Iris pigment epithelial cell (primary cell): ENCODE measurements around the gene SMYD1.

Experiments used
- DNase-seq: peaks from one replicate; pipeline ENCODE4 v3.0.0-alpha.2; 2011; ENCODE audit warnings: low read depth

Gene SMYD1

DNA sequence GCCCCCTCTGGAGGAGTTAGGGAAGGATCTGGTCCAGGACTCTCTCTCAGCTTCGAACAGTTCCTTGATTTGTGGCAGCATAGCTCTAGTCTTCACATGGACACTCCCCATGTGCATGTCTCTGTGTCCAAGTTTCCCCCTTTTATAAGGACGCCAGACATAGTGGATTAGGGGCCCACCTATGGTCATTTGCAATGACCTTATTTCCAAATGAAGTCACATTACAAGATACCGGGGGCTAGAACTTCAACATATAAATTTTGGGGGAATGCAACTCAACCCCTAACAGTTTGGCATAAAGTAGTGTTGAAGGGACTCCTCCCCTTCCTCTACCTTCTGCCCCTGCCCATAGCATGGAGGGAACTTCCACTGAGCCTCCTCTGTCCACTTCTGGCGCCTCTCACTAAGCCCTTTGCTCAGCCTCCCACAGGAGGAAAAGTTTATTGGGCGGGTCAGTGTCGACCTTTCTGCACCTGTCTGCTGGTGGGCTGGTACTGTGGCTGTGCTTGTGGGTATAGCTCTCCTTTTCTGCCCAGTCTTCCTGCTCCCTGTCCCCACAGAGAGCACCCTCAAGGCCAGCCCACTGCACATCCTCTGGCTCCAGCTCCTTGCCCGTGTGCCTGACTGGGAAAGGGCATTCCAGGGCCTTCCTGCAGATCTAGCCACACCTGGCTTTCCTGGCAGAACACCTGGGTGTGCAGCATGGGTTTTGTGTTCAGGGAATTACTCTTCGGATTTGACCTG is 54.7 kb downstream of the SMYD1 start:
- no peak for DNase-seq

- no peak for DNase-seq
Observed at GRCh38 chr2:88123164-88123974, 55.7 kb downstream of the SMYD1 start.

- no peak for DNase-seq
Observed at GRCh38 chr2:88123975-88124917, 56.6 kb downstream of the SMYD1 start.

GRCh38 chr2:88125344-88125923 is 57.8 kb downstream of the SMYD1 start:
- DNase-seq, result no peak

DNA sequence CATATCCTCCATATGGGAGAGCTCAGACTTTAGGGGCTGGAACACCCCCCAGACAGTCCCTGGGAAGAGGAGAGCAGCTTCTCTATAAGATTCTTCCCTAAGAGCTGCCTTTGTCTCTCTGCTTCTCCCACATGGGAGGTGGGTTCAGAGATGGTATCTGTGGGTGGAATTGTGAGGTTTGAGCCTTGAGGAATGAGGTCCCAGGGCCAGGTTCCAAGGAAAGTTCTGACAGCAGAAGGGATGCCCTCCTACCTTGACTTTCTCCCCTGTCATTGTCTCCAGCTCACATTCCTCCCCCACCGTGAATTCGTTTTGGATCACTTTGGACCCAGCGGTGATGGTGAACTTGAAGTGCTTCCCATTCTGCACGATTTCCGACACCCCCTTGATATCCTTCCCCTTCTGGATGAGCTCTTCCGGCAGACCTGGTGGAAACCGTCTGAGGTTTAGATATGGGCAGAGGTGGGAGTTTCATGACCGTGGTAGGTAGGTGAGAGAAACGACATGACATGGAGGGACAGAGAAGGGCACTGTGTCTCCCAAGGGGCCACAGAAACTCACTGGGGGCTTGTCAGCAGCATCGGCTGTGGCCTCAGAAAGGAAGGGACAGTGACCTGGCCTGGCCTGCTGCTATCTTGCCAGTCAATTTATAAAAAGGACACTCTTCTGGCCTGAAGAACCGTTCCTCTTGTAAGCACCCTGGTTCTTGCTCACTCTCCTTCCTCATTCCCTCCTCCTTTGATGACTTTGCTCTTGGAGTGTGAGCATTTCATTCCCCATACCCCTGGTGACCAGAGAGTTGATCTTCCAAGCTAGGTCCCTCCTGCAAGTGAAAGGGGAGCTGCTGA is 58.5 kb downstream of the SMYD1 start:
- DNase-seq, result no peak

- DNase-seq, result no peak
Observed at GRCh38 chr2:88126772-88127637, 59.4 kb downstream of the SMYD1 start.

DNA sequence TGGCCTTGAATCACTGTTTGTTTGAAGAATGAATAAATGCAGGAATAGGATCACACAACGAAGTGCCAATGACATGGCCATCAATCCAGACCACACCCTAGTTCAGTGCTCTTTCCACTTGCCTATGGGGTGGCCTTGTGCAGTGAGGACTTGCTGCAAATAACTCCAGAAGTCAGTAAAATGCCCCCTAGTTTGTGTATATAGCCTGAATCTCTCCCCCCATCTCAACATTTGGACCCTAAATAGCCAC is 59.9 kb downstream of the SMYD1 start:
- no peak for DNase-seq

GRCh38 chr2:88127888-88128653 is 60.4 kb downstream of the SMYD1 start, which contains the start of gene FABP1:
TSS of gene FABP1 (minus strand) at chr2:88128062. CDS start at chr2:88128017, 45 bp downstream.
- no peak for DNase-seq

- DNase-seq, result no peak
Observed at GRCh38 chr2:88128654-88129312, 61.2 kb downstream of the SMYD1 start.

GRCh38 chr2:88129313-88129959 is 61.8 kb downstream of the SMYD1 start:
- no peak for DNase-seq

DNA sequence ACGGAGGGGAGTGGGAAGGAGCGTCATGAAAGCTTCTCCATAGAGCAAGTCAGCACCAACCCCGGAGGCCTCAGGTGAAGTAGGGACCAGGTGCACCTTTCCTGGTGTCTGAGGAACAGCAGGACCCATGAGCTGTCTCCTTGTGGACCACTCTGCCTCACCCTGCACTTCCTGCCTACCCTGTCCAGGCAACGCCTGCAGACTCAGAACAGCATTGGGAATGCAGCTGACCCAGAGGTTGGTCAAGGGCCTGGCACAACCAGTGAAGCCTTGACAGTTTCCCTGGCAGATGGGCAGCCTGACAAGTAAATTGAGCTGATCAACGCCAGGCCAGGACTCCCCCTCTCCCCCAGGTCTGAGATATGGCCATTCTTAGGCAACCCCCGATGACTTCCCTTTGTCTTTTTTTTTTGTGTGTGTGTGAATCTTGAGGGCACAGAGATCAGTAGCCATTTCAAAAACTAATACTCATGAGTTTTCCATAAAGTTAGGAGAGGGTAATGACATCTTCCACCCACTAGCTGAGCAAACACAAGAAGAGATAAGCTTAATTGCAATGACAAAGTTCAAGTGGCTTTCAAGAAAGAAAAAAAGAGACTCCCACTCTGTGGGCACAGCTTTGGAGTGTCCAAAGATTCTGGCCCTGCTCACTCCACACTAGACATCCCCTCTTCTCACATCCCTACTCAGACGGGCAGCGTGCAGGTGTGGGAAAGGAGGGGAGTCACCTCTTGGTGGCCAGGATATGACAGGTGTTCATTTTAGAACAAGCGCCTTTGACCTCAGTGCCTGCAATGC is 63.8 kb downstream of the SMYD1 start:
- no peak for DNase-seq

- no peak for DNase-seq
Observed at GRCh38 chr2:88131999-88132368, 64.4 kb downstream of the SMYD1 start.

- DNase-seq, result no peak
Observed at GRCh38 chr2:88133875-88134274, 66.2 kb downstream of the SMYD1 start.

- DNase-seq, result no peak
Observed at GRCh38 chr2:88136817-88137216, 69.2 kb downstream of the SMYD1 start.

- no peak for DNase-seq
Observed at GRCh38 chr2:88137833-88138232, 70.2 kb downstream of the SMYD1 start.

DNA sequence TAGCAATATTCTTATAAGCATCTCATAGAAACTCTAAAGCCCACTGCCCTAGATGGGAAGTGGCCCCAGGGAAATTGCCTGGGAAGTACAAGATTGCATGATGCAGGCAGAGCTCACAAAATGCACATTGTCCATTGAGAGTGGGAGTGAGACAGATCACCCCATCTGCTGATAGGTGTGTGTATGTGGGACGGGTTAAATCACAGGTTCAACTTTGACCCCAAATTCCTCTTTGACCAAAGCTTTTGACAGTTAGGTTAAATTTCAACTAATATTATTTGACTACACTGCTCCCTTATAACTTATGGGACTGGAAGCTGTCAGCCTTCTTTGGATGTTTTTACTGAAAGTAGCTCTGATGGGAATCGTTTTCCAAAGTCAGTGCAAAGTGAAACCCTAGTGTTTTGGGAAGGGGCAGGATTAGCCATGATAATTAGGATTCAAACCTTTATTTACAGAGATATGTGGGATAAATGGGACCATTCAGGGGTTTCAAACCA is 71.6 kb downstream of the SMYD1 start:
- no peak for DNase-seq

- no peak for DNase-seq
Observed at GRCh38 chr2:88139804-88140203, 72.2 kb downstream of the SMYD1 start.
